Parathyroid adenoma (tissue), 2 donors: ENCODE data around the gene SHH.
A peak's percentile ranks its signal among the peaks of the same experiment; 100 is the strongest.

Source experiments
- H2AFZ ChIP-seq: fragments of 300-600 bp; sonication (generic); one replicate; pipeline ENCODE4 v1.7.0; 2017; ENCODE audit warnings: antibody characterized with exemption, mild to moderate bottlenecking
- H3K27ac ChIP-seq: fragments of 300-600 bp; sonication (generic); one replicate; pipeline ENCODE4 v1.7.0; 2017
- H3K27me3 ChIP-seq: fragments of 300-600 bp; sonication (generic); one replicate; pipeline ENCODE4 v1.7.0; 2017; ENCODE audit warnings: low read length; ENCODE audit not compliant: control insufficient read depth, insufficient read depth
- H3K36me3 ChIP-seq: fragments of 300-600 bp; sonication (generic); one replicate; pipeline ENCODE4 v1.7.0; 2017; ENCODE audit warnings: low read length; ENCODE audit not compliant: control insufficient read depth, insufficient read depth
- H3K4me1 ChIP-seq: fragments of 300-600 bp; sonication (generic); one replicate; pipeline ENCODE4 v1.7.0; 2017; ENCODE audit warnings: control low read depth
- H3K4me2 ChIP-seq: fragments of 300-600 bp; sonication (generic); one replicate; pipeline ENCODE4 v1.7.0; 2017; ENCODE audit warnings: low read length
- H3K4me3 ChIP-seq: fragments of 300-600 bp; sonication (generic); one replicate; pipeline ENCODE4 v1.7.0; 2017; ENCODE audit warnings: low read depth, low read length
- H3K79me2 ChIP-seq: fragments of 300-600 bp; sonication (generic); one replicate; pipeline ENCODE4 v1.7.0; 2017; ENCODE audit warnings: control low read depth
- H3K9ac ChIP-seq: fragments of 300-600 bp; sonication (generic); one replicate; pipeline ENCODE4 v1.7.0; 2017; ENCODE audit warnings: mild to moderate bottlenecking
- H3K9me3 ChIP-seq: fragments of 300-600 bp; sonication (generic); one replicate; pipeline ENCODE4 v1.7.0; 2017; ENCODE audit warnings: low read length; ENCODE audit not compliant: control insufficient read depth
- CTCF ChIP-seq: fragments of 300-600 bp; sonication (generic); IDR thresholded peaks from one replicate; pipeline ENCODE4 v1.7.0; 2017; ENCODE audit warnings: antibody characterized with exemption, mild to moderate bottlenecking
- donor health status: primary hyperparathyroidism.

SHH gene

GRCh38 chr7:155804897-155805825, 7.1 kb downstream of the SHH start:
- Histone ChIP-seq H3K36me3 (no peaks in the 10 kb centered on the region), H3K27ac (no peak overlapping the region), H3K9ac (no peak overlapping the region), H3K4me3 (peak overlapping the region; percentile 43), H2AFZ (peak overlapping the region; percentile 77), H3K4me1 (peaks cover 5% of the 10 kb centered on the region), H3K79me2 (no peaks in the 10 kb centered on the region), H3K27me3 (peaks cover 4% of the 10 kb centered on the region), H3K9me3 (no peaks in the 10 kb centered on the region), H3K4me2 (peak overlapping the region; percentile 72)
- TF ChIP-seq CTCF: peak; percentile 23

- peaks cover 4% of the 10 kb centered on the region for H3K27me3 ChIP-seq
- H3K4me1 ChIP-seq: peaks cover 5% of the 10 kb centered on the region
These were observed 7.8 kb downstream of the SHH start for GRCh38 chr7:155804431-155804831.

GRCh38 chr7:155803418-155804376, 8.6 kb downstream of the SHH start:
- H3K36me3 ChIP-seq: no peaks in the 10 kb centered on the region
- H3K4me1 ChIP-seq: peaks cover 5% of the 10 kb centered on the region
- no peaks in the 10 kb centered on the region for H3K79me2 ChIP-seq
- no peak overlapping the region for H3K9ac ChIP-seq
- no peak for TF ChIP-seq CTCF
- H3K27ac ChIP-seq: no peak overlapping the region
- peak overlapping the region; percentile 22 for H2AFZ ChIP-seq
- peak overlapping the region; percentile 31 for H3K4me2 ChIP-seq
- peaks cover 4% of the 10 kb centered on the region for H3K27me3 ChIP-seq
- no peak overlapping the region for H3K4me3 ChIP-seq
- H3K9me3 ChIP-seq: no peaks in the 10 kb centered on the region

More at GRCh38 chr7:155804431-155804831, 7.8 kb downstream of the SHH start:
- H3K9ac ChIP-seq: no peak overlapping the region
- H3K79me2 ChIP-seq: no peaks in the 10 kb centered on the region
- no peak for TF ChIP-seq CTCF
- no peak overlapping the region for H3K27ac ChIP-seq
- no peak overlapping the region for H2AFZ ChIP-seq
- H3K9me3 ChIP-seq: no peaks in the 10 kb centered on the region
- H3K4me2 ChIP-seq: no peak overlapping the region
- H3K36me3 ChIP-seq: no peaks in the 10 kb centered on the region
- H3K4me3 ChIP-seq: no peak overlapping the region

- TF ChIP-seq CTCF: no peak
- no peaks in the 10 kb centered on the region for H3K36me3 ChIP-seq
- no peaks in the 10 kb centered on the region for H3K9me3 ChIP-seq
- H3K9ac ChIP-seq: no peak overlapping the region
- no peak overlapping the region for H3K4me2 ChIP-seq
- no peaks in the 10 kb centered on the region for H3K79me2 ChIP-seq
- H3K4me3 ChIP-seq: no peak overlapping the region
- H3K27me3 ChIP-seq: peaks cover 4% of the 10 kb centered on the region
- H3K27ac ChIP-seq: no peak overlapping the region
- peaks cover 5% of the 10 kb centered on the region for H3K4me1 ChIP-seq
- H2AFZ ChIP-seq: no peak overlapping the region
These were observed 9.3 kb downstream of the SHH start for GRCh38 chr7:155802906-155803417.
